ENCODE data around the gene CD99L2.
"Not testable (repeated sequence)": the region's sequence is repeated elsewhere in the genome, so short reads cannot be mapped to it uniquely, and the experiment has no call there.

The CD99L2 gene

GRCh38 chrX:150897421-150898320, 797 bp downstream of the CD99L2 start:
- Histone ChIP-seq H3K27ac (ENCODE audit: low read depth in 2 of 2, low read length in 2 of 2) (peak overlapping the region; percentile 43 to 46), H3K36me3 (ENCODE audit: control insufficient read depth in 2 of 2, insufficient read depth in 2 of 2, low read length in 2 of 2) (no peaks in the 10 kb centered on the region), H3K9me3 (ENCODE audit: control insufficient read depth in 2 of 2, low read length in 2 of 2) (no peaks in the 10 kb centered on the region), H3K4me3 (ENCODE audit: low read length in 2 of 2) (peak overlapping the region; percentile 73 to 75), H3K27me3 (ENCODE audit: control insufficient read depth in 2 of 2, insufficient read depth in 2 of 2, low read length in 2 of 2) (no peaks in the 10 kb centered on the region), H3K4me1 (ENCODE audit: control insufficient read depth in 2 of 2, insufficient read depth in 2 of 2, low read length in 2 of 2) (peaks cover 0 to 2% of the 10 kb centered on the region in 2 donors), H3K9ac (ENCODE audit: low read depth in 1 of 2, low read length in 2 of 2) (peak overlapping the region; percentile 65 to 70)

- Histone ChIP-seq H3K36me3 (ENCODE audit: control insufficient read depth in 2 of 2, insufficient read depth in 2 of 2, low read length in 2 of 2) (no peaks in the 10 kb centered on the region), H3K27ac (ENCODE audit: low read depth in 2 of 2, low read length in 2 of 2) (no peak overlapping the region), H3K27me3 (ENCODE audit: control insufficient read depth in 2 of 2, insufficient read depth in 2 of 2, low read length in 2 of 2) (no peaks in the 10 kb centered on the region), H3K4me1 (ENCODE audit: control insufficient read depth in 2 of 2, insufficient read depth in 2 of 2, low read length in 2 of 2) (peaks cover 0 to 2% of the 10 kb centered on the region in 2 donors), H3K4me3 (ENCODE audit: low read length in 2 of 2) (no peak overlapping the region), H3K9me3 (ENCODE audit: control insufficient read depth in 2 of 2, low read length in 2 of 2) (no peaks in the 10 kb centered on the region), H3K9ac (ENCODE audit: low read depth in 1 of 2, low read length in 2 of 2) (no peak overlapping the region)
Observed at GRCh38 chrX:150896632-150897031, 1.8 kb downstream of the CD99L2 start.

GRCh38 chrX:150893936-150894335, 4.5 kb downstream of the CD99L2 start:
- H3K27me3 ChIP-seq (ENCODE audit: control insufficient read depth in 2 of 2, insufficient read depth in 2 of 2, low read length in 2 of 2): no peaks in the 10 kb centered on the region

GRCh38 chrX:150889131-150889530, 9.3 kb downstream of the CD99L2 start:
- Histone ChIP-seq H3K9me3 (ENCODE audit: control insufficient read depth in 2 of 2, low read length in 2 of 2) (no peaks in the 10 kb centered on the region), H3K9ac (ENCODE audit: low read depth in 1 of 2, low read length in 2 of 2) (no peak overlapping the region), H3K27ac (ENCODE audit: low read depth in 2 of 2, low read length in 2 of 2) (no peak overlapping the region), H3K4me1 (ENCODE audit: control insufficient read depth in 2 of 2, insufficient read depth in 2 of 2, low read length in 2 of 2) (no peaks in the 10 kb centered on the region), H3K27me3 (ENCODE audit: control insufficient read depth in 2 of 2, insufficient read depth in 2 of 2, low read length in 2 of 2) (no peaks in the 10 kb centered on the region), H3K4me3 (ENCODE audit: low read length in 2 of 2) (no peak overlapping the region), H3K36me3 (ENCODE audit: control insufficient read depth in 2 of 2, insufficient read depth in 2 of 2, low read length in 2 of 2) (no peaks in the 10 kb centered on the region)

More at GRCh38 chrX:150893936-150894335, 4.5 kb downstream of the CD99L2 start:
- H3K36me3 ChIP-seq (ENCODE audit: control insufficient read depth in 2 of 2, insufficient read depth in 2 of 2, low read length in 2 of 2): no peaks in the 10 kb centered on the region
- H3K27ac ChIP-seq (ENCODE audit: low read depth in 2 of 2, low read length in 2 of 2): no peak overlapping the region
- H3K9ac ChIP-seq (ENCODE audit: low read depth in 1 of 2, low read length in 2 of 2): no peak overlapping the region
- H3K4me1 ChIP-seq (ENCODE audit: control insufficient read depth in 2 of 2, insufficient read depth in 2 of 2, low read length in 2 of 2): no peaks in the 10 kb centered on the region
- H3K4me3 ChIP-seq (ENCODE audit: low read length in 2 of 2): no peak overlapping the region
- no peaks in the 10 kb centered on the region for H3K9me3 ChIP-seq (ENCODE audit: control insufficient read depth in 2 of 2, low read length in 2 of 2)

GRCh38 chrX:150887906-150888465, 10.5 kb downstream of the CD99L2 start:
- Histone ChIP-seq H3K9me3 (ENCODE audit: control insufficient read depth in 2 of 2, low read length in 2 of 2) (no peaks in the 10 kb centered on the region), H3K27me3 (ENCODE audit: control insufficient read depth in 2 of 2, insufficient read depth in 2 of 2, low read length in 2 of 2) (no peaks in the 10 kb centered on the region), H3K27ac (ENCODE audit: low read depth in 2 of 2, low read length in 2 of 2) (no peak overlapping the region), H3K4me3 (ENCODE audit: low read length in 2 of 2) (no peak overlapping the region), H3K9ac (ENCODE audit: low read depth in 1 of 2, low read length in 2 of 2) (no peak overlapping the region), H3K4me1 (ENCODE audit: control insufficient read depth in 2 of 2, insufficient read depth in 2 of 2, low read length in 2 of 2) (no peaks in the 10 kb centered on the region), H3K36me3 (ENCODE audit: control insufficient read depth in 2 of 2, insufficient read depth in 2 of 2, low read length in 2 of 2) (no peaks in the 10 kb centered on the region)

- H3K27me3 ChIP-seq (ENCODE audit: control insufficient read depth in 2 of 2, insufficient read depth in 2 of 2, low read length in 2 of 2); H3K27ac ChIP-seq (ENCODE audit: low read depth in 2 of 2, low read length in 2 of 2); H3K36me3 ChIP-seq (ENCODE audit: control insufficient read depth in 2 of 2, insufficient read depth in 2 of 2, low read length in 2 of 2); H3K9ac ChIP-seq (ENCODE audit: low read depth in 1 of 2, low read length in 2 of 2); H3K4me3 ChIP-seq (ENCODE audit: low read length in 2 of 2); H3K4me1 ChIP-seq (ENCODE audit: control insufficient read depth in 2 of 2, insufficient read depth in 2 of 2, low read length in 2 of 2); H3K9me3 ChIP-seq (ENCODE audit: control insufficient read depth in 2 of 2, low read length in 2 of 2): not testable (repeated sequence)
Observed at GRCh38 chrX:150887268-150887667, 11.2 kb downstream of the CD99L2 start.

GRCh38 chrX:150886381-150886780, 12.1 kb downstream of the CD99L2 start:
- Histone ChIP-seq H3K4me3 (ENCODE audit: low read length in 2 of 2) (no peak overlapping the region), H3K4me1 (ENCODE audit: control insufficient read depth in 2 of 2, insufficient read depth in 2 of 2, low read length in 2 of 2) (no peaks in the 10 kb centered on the region), H3K27me3 (ENCODE audit: control insufficient read depth in 2 of 2, insufficient read depth in 2 of 2, low read length in 2 of 2) (no peaks in the 10 kb centered on the region), H3K27ac (ENCODE audit: low read depth in 2 of 2, low read length in 2 of 2) (no peak overlapping the region), H3K9me3 (ENCODE audit: control insufficient read depth in 2 of 2, low read length in 2 of 2) (no peaks in the 10 kb centered on the region), H3K36me3 (ENCODE audit: control insufficient read depth in 2 of 2, insufficient read depth in 2 of 2, low read length in 2 of 2) (no peaks in the 10 kb centered on the region), H3K9ac (ENCODE audit: low read depth in 1 of 2, low read length in 2 of 2) (no peak overlapping the region)

GRCh38 chrX:150880808-150881165, 17.7 kb downstream of the CD99L2 start:
- Histone ChIP-seq H3K9me3 (ENCODE audit: control insufficient read depth in 2 of 2, low read length in 2 of 2) (no peaks in the 10 kb centered on the region), H3K27ac (ENCODE audit: low read depth in 2 of 2, low read length in 2 of 2) (no peak overlapping the region), H3K27me3 (ENCODE audit: control insufficient read depth in 2 of 2, insufficient read depth in 2 of 2, low read length in 2 of 2) (no peaks in the 10 kb centered on the region), H3K36me3 (ENCODE audit: control insufficient read depth in 2 of 2, insufficient read depth in 2 of 2, low read length in 2 of 2) (no peaks in the 10 kb centered on the region), H3K4me3 (ENCODE audit: low read length in 2 of 2) (no peak overlapping the region), H3K9ac (ENCODE audit: low read depth in 1 of 2, low read length in 2 of 2) (no peak overlapping the region), H3K4me1 (ENCODE audit: control insufficient read depth in 2 of 2, insufficient read depth in 2 of 2, low read length in 2 of 2) (no peaks in the 10 kb centered on the region)

- Histone ChIP-seq H3K27me3 (ENCODE audit: control insufficient read depth in 2 of 2, insufficient read depth in 2 of 2, low read length in 2 of 2) (no peaks in the 10 kb centered on the region), H3K9me3 (ENCODE audit: control insufficient read depth in 2 of 2, low read length in 2 of 2) (no peaks in the 10 kb centered on the region), H3K36me3 (ENCODE audit: control insufficient read depth in 2 of 2, insufficient read depth in 2 of 2, low read length in 2 of 2) (no peaks in the 10 kb centered on the region), H3K4me1 (ENCODE audit: control insufficient read depth in 2 of 2, insufficient read depth in 2 of 2, low read length in 2 of 2) (no peaks in the 10 kb centered on the region), H3K4me3 (ENCODE audit: low read length in 2 of 2) (no peak overlapping the region), H3K27ac (ENCODE audit: low read depth in 2 of 2, low read length in 2 of 2) (no peak overlapping the region), H3K9ac (ENCODE audit: low read depth in 1 of 2, low read length in 2 of 2) (no peak overlapping the region)
Observed at GRCh38 chrX:150879855-150880807, 18.3 kb downstream of the CD99L2 start.

- H3K4me3 ChIP-seq (ENCODE audit: low read length in 2 of 2); H3K27me3 ChIP-seq (ENCODE audit: control insufficient read depth in 2 of 2, insufficient read depth in 2 of 2, low read length in 2 of 2); H3K9ac ChIP-seq (ENCODE audit: low read depth in 1 of 2, low read length in 2 of 2); H3K27ac ChIP-seq (ENCODE audit: low read depth in 2 of 2, low read length in 2 of 2); H3K36me3 ChIP-seq (ENCODE audit: control insufficient read depth in 2 of 2, insufficient read depth in 2 of 2, low read length in 2 of 2); H3K4me1 ChIP-seq (ENCODE audit: control insufficient read depth in 2 of 2, insufficient read depth in 2 of 2, low read length in 2 of 2); H3K9me3 ChIP-seq (ENCODE audit: control insufficient read depth in 2 of 2, low read length in 2 of 2): not testable (repeated sequence)
Observed at GRCh38 chrX:150875621-150876020, 22.8 kb downstream of the CD99L2 start.
